Fibroblast of peridontal ligament (primary cell): Measurements from ENCODE around the gene PCDH15.
"Not testable (repeated sequence)": the region's sequence is repeated elsewhere in the genome, so short reads cannot be mapped to it uniquely, and the experiment has no call there.

Experiments used
- DNase-seq: peaks from one replicate; pipeline ENCODE4 v3.0.0-alpha.2; 2010; ENCODE audit errors: extremely low read depth

PCDH15 gene

GRCh38 chr10:54554028-54554427 lies 247.0 kb downstream of the PCDH15 start:
- DNase-seq, result no peak

DNA sequence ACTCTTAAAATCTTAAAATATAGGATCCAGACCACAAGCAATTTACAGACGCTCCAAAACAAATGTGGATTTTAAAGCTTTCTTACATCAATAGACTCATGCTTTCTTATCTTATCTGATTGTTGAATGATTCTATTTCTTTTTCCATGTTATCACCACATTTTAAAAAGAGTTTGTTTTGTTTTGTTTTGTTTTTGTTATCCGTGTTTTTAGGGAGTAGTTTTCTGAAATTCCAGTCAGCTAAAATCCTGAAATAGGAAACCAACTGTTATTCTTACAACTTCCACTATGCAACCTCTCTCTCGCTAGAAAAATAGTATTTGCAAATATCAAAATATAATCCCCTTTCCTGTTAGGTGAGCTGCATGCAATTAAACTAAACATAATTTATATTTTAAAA lies 251.0 kb downstream of the PCDH15 start:
- DNase-seq, result no peak

- no peak for DNase-seq
Observed at GRCh38 chr10:54531296-54531695, 269.7 kb downstream of the PCDH15 start.

DNA sequence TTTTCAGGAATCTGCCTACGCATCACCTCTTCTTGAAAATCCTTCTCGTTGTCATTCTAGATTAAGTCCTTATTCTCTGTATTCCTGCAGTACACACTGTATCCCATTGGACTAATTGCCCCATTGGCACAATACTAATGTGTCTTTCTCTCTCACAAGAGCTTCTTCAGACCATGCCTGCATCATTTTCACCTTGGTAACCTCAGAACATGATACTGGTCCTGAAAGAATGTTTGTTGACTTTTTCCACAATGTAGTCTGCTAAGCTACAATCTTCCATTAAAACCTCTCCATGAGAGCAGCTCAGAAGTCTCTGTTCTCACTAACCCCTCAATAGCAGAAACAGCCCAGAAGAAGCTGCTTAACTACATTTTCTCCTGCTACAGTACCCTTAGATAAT lies 270.7 kb downstream of the PCDH15 start:
- no peak for DNase-seq

- DNase-seq, result no peak
Observed at GRCh38 chr10:54525816-54526215, 275.2 kb downstream of the PCDH15 start.

DNA sequence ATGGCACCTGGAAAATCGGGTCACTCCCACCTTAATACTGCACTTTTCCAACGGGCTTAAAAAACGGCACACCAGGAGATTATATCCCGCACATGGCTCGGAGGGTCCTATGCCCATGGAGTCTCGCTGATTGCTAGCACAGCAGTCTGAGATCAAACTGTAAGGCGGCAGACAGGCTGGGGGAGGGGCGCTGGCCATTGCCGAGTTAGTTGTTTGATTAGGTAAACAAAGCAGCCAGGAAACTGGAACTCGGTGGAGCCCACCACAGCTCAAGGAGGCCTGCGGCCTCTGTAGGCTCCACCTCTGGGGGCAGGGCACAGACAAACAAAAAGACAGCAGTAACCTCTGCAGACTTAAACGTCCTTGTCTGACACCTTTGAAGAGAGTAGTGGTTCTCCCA lies 285.8 kb downstream of the PCDH15 start:
- not testable (repeated sequence) for DNase-seq

- no peak for DNase-seq
Observed at GRCh38 chr10:54503863-54504262, 297.2 kb downstream of the PCDH15 start.

DNA sequence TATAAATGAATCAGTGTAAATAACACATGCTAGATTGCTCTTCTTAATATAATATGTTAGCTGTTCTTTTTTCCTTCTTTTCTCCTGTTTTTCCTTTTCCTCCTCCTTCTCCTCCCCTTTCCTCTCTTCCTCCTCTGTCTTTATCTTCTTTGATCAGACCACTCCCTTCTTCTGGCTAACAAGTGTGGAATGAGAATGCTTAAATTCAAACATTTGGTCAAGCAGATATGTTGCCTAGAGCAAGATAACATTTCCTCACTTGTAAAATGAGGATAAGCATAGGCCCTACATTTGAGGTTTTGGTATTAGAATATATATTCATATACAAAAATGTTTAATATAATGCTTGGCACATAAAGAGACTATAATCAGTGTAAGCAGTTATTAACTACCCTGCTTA lies 299.1 kb downstream of the PCDH15 start:
- no peak for DNase-seq

DNA sequence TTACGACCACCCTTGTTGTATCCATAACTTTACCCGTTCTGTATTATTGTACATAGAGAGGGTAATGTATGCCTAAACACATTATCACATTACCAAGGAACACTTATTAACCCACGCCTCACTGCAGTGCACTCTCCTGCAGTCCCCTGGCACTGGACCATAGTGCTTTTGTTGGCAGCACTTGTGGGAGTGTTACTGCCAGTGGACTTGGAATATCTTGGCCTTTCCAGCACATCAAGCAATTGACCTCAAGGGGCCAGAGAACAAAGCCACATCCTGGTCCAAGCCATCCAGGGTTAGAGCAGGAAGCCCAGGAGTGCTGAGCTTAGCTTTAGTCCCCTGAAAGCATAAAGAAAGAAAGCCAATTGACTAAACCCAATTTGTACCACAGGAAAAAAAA lies 304.2 kb downstream of the PCDH15 start:
- no peak for DNase-seq

DNA sequence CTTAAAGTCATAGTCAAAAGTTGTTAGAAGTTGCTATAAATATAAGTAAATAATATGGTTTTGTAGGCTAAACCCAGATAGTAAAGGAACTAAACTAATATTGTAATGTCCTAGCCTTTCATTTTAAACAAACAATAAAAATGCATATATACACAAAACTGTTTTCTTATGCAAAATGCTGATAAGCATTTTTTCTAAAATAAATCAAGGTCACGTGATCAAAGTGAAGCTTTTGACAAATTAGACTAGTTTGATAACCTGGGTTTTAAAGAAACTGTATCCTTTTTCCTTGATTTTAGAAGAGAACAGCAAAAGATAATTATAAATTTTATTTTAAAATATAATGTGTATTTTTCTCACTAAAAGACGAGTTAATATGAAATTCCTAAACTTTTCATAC lies 313.3 kb downstream of the PCDH15 start:
- no peak for DNase-seq

- no peak for DNase-seq
Observed at GRCh38 chr10:54485971-54486370, 315.1 kb downstream of the PCDH15 start.

GRCh38 chr10:54484186-54484585 lies 316.8 kb downstream of the PCDH15 start:
- no peak for DNase-seq

DNA sequence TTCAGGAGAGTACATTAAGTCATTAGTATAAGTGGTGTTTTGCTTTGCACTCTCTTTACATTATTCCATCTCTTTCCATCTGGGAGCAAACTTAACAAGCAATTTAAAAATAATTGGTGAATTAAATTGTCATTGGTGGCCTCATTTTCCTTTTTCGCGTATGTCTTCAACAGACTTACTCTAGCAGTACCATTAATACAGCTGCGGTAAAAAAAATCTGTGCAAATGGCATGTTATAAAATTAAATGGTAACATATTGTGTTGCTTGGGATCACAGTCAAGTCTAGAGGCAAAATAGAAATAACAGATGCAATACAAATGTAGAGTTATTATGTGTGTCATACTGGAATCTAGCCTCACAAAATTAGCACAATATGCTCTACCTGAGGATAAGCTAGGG lies 322.4 kb downstream of the PCDH15 start:
- no peak for DNase-seq

- no peak for DNase-seq
Observed at GRCh38 chr10:54477738-54478137, 323.3 kb downstream of the PCDH15 start.

- no peak for DNase-seq
Observed at GRCh38 chr10:54470324-54470631, 330.8 kb downstream of the PCDH15 start.

DNA sequence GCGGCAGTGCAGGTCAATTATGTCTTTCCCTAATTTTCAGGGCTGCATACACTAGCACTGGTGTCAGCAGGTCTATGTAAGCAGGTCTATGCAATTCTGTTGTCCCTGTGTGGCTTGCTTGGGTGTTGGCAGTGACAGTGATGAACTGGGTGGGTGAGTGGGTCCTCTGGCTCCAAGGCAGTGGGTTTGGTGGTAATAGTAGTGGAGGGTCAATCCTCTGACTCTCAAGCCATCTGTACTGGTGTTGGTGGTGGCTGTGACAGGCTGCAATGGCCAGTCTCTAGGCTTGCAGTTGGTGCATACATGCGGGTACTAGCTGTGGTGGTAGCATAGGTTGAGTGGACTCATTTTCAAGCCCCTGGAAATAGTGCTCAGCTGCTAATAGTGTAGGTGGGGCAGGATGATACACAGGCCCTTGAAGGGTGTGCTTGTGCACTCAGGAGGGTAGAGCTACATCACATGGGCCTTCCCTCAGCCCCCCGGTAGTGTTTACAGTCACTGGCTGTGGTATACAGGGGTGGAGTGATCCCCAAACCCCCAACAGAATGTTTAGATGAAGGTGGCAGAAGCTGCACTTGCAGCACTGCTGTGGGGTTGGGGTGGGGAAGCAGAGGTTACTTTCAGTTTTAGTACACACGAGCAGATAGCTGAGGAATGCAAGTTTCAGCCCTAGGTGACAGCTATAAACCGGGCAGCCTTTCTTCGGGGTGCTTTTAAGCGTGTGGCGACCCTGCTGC lies 331.3 kb downstream of the PCDH15 start:
- no peak for DNase-seq

DNA sequence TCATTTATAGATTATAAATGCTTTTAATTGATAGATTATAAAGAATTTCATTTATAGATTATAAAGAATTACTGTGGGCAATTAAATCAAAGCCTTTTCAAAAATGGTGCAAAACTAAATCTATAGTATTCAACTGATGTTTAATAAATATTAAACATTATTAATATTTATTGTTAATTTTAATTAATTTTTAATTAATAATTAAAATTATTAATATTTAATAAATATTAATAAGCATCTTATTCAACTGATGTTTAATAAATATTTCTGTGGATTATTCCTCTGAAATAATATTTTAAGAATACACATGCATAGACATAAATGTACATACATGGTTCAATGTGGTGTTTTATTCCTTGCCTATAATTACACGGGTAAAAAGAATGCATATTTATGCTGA lies 346.8 kb downstream of the PCDH15 start:
- DNase-seq, result no peak

DNA sequence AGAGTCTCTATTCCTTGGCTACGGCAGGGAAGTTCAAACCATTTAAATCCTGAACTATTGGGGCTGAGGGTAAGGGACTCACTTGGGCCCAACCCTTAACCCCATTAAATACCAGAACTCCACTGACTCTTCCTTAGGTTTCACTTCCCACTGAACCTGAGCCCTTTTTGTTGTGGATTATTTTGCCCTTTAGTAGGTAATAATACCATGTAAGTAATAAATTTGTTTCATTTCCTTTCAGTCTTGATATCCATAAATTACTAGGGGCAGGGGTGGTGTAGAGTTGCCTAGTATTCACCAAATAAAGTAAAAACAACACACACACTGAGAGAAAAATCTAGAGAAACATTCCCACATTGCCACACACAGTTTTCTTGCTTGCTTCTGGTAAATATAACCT lies 352.0 kb downstream of the PCDH15 start:
- no peak for DNase-seq

DNA sequence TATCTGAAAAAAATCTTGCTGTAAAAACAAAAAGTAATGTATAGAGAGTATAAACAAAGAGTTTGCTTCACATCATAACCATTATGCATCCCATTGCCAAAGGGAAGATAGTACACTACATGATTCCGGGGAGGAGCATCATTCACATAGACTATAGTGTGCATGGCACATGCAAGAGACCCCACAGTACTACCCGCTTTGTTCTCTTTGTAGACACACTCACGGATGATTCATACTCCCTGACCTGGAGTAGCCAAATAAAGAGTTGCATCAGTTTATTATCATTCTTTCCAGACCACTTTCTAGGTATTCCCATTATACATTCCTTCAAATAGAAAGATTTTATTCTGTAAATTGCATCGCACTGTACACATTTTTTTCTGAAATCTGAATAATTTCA lies 356.9 kb downstream of the PCDH15 start:
- DNase-seq, result no peak

GRCh38 chr10:54441275-54441674 lies 359.8 kb downstream of the PCDH15 start:
- DNase-seq, result no peak

DNA sequence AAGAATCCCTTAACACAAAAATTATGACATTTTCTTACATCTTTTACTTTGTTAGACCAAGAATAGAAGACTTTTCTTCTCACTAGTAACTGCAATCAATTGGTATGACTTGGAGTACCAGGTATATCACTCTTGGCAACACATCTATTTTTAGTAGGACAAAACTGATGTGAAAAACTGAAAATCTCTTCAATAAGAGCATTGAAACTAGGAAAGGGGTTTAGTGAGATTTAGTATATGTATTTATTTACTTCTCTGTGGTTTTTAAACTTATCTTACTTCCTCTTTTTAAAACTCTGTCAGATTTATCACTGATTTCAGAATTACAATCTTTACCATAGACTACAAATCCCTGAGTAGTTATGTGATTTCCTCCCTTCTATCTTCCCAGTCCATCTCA lies 366.2 kb downstream of the PCDH15 start:
- DNase-seq, result no peak

DNA sequence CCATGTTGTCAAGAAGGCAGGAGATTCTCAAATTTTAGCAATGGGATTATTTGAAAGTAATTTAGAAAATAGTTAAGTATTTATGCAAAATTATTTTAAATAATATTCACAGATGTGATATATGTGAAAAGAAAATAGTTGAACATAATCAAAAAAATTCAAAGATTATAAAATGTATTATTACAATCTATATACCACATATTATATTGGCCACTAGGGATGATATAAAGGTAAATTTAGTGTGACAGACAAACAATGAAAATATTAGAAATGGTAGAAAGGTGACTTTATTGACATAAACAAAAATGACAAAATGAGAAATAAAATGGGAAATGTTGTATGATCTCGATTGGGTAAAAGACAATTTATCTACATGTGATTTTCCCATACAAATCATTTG lies 385.5 kb downstream of the PCDH15 start:
- DNase-seq, result no peak

DNA sequence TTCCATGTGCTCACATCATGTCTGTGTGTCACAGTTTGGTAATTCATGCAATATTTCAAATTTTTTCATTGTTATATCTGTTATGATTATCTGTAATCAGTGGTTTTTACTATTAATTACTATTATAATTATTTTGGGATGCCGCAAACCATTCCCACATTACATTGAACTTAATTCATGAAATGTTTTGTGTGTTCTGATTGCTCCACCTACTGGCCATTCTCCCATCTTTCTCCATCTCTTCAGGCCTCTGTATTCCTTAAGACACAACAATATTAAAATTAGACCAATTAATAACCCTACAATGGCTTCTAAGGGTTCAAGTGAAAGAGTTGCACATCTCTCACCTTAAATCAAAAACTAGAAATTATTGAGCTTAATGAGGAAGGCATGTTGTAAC lies 398.5 kb downstream of the PCDH15 start:
- no peak for DNase-seq

DNA sequence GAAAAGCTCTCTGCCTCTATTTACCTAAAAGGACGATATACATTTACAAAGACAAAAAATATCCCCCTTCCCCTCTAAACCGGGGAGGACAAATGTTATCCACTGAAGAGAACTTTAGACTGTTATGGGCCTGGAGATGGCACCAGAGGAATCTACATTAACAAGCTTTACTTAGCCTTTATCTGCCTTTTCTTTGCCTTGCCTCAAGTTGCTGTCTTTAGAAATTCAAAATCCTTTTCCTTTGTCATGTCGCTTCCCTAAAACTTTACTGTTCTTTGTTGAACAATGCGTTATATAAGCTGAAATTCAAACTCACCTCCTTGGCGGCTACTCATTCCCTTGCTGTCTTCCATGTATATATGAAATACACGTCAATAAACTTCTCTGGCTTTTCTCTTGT lies 405.0 kb downstream of the PCDH15 start:
- DNase-seq, result no peak
